H1 (cell line): ENCODE data around the gene DDX5. TPM values are rescaled to one million over a fixed set of nuclear protein-coding genes. Genes with fewer than 3 reads are reported as not detected.

ENCODE experiments used
- CTCF ChIA-PET: fragments of 300-600 bp; sonication (Branson Sonifier 250); formaldehyde crosslinking; loops from one replicate; lab custom pipeline; 2021; ENCODE audit not compliant: partially characterized antibody; lab: Charles Lee
- POLR2A ChIA-PET: fragments of 300-600 bp; sonication (Branson Sonifier 250); formaldehyde crosslinking; loops from one replicate; lab custom pipeline; 2021; ENCODE audit warnings: inconsistent platforms; ENCODE audit not compliant: partially characterized antibody; lab: Charles Lee
- DNase-seq, 2 experiments: peaks; one replicate each; pipeline versions ENCODE4 v3.0.0 to v3.0.0-alpha.2; 2010 to 2022; ENCODE audit warnings: low spot score in 2 of 2, low read depth in 1 of 2, mixed read lengths in 1 of 2
- FAIRE-seq: peaks from 2 replicates; lab custom pipeline; 2011; peaks lifted over from hg19 to GRCh38; lab: Jason Lieb, UNC
- H2AFZ ChIP-seq: 2 replicates; pipeline ENCODE4 v1.8.1; 2012; ENCODE audit warnings: low read length, inconsistent platforms
- H2AK5ac ChIP-seq: 2 replicates; pipeline ENCODE4 v1.6.1; 2013; ENCODE audit warnings: low read depth, low read length
- H2BK120ac ChIP-seq: replicated peaks from 2 replicates; pipeline ENCODE3; 2013; ENCODE audit warnings: low read depth, low read length, inconsistent platforms
- H2BK12ac ChIP-seq: 2 replicates; pipeline ENCODE4 v1.6.1; 2013; ENCODE audit warnings: low read depth, low read length
- H2BK15ac ChIP-seq: 2 replicates; pipeline ENCODE4 v1.6.1; 2013; ENCODE audit warnings: low read length
- H2BK20ac ChIP-seq: 2 replicates; pipeline ENCODE4 v1.6.1; 2013; ENCODE audit warnings: low read length
- H2BK5ac ChIP-seq: 2 replicates; pipeline ENCODE4 v1.6.1; 2013; ENCODE audit warnings: low read depth, low read length
- H3K14ac ChIP-seq: 2 replicates; pipeline ENCODE4 v1.6.1; 2013; ENCODE audit warnings: inconsistent platforms; ENCODE audit not compliant: insufficient read length
- H3K18ac ChIP-seq: 2 replicates; pipeline ENCODE4 v1.6.1; 2013; ENCODE audit warnings: low read length; ENCODE audit errors: extremely low read depth
- H3K23ac ChIP-seq: 2 replicates; pipeline ENCODE4 v1.6.1; 2013; ENCODE audit warnings: inconsistent platforms; ENCODE audit not compliant: insufficient read length
- H3K23me2 ChIP-seq: 2 replicates; pipeline ENCODE4 v1.6.1; 2013; ENCODE audit warnings: low read depth, low read length
- H3K27ac ChIP-seq: 2 replicates; pipeline ENCODE4 v1.6.1; 2011; ENCODE audit warnings: low read depth, low read length, inconsistent platforms
- H3K27me3 ChIP-seq, 4 experiments: replicated peaks in 1 of 4; 1 replicate in 1 of 4; 2 replicates in 3 of 4; pipeline versions ENCODE4 v1.6.1 to v1.8.1; 2011 to 2013; ENCODE audit warnings: low read length in 3 of 4, mild to moderate bottlenecking in 3 of 4, inconsistent platforms in 2 of 4, mixed read lengths in 2 of 4, moderate library complexity in 1 of 4; ENCODE audit not compliant: control insufficient read depth in 3 of 4, insufficient read depth in 3 of 4; ENCODE audit errors: extremely low read depth in 1 of 4
- H3K36me3 ChIP-seq, 4 experiments: 2 replicates each; pipeline versions ENCODE4 v1.6.1 to v1.8.1; 2011 to 2013; ENCODE audit warnings: mild to moderate bottlenecking in 4 of 4, low read length in 3 of 4, moderate library complexity in 2 of 4, control low read depth in 1 of 4, inconsistent platforms in 1 of 4; ENCODE audit not compliant: insufficient read depth in 4 of 4, control insufficient read depth in 2 of 4
- H3K4ac ChIP-seq: replicated peaks from 2 replicates; pipeline ENCODE3; 2013; ENCODE audit warnings: low read length, low read depth, mixed read lengths, inconsistent platforms; ENCODE audit not compliant: insufficient read length
- H3K4me1 ChIP-seq, 4 experiments: replicated peaks in 1 of 4; 1 replicate in 1 of 4; 2 replicates in 3 of 4; pipeline versions ENCODE4 v1.6.1 to v1.8.1; 2011 to 2013; ENCODE audit warnings: low read length in 3 of 4, inconsistent platforms in 2 of 4, mixed read lengths in 1 of 4; ENCODE audit not compliant: insufficient read depth in 4 of 4, control insufficient read depth in 3 of 4
- H3K4me2 ChIP-seq, 2 experiments: 2 replicates each; pipeline versions ENCODE4 v1.6.1 to v1.8.1; 2011 to 2013; ENCODE audit warnings: low read depth in 2 of 2, low read length in 2 of 2, control low read depth in 1 of 2, inconsistent platforms in 1 of 2, mild to moderate bottlenecking in 1 of 2; ENCODE audit not compliant: insufficient read depth in 1 of 2
- H3K4me3 ChIP-seq, 4 experiments: fragments of 200-600, 300-600 bp in 1 of 4; sonication (generic), shearing (Covaris generic), sonication (Bioruptor Twin) in 1 of 4; 2 replicates each; pipeline versions ENCODE4 v1.5.1 to v1.8.1; 2011 to 2016; ENCODE audit warnings: low read length in 4 of 4, low read depth in 3 of 4, control low read depth in 2 of 4, inconsistent platforms in 2 of 4, mild to moderate bottlenecking in 2 of 4, mixed read lengths in 1 of 4, moderate library complexity in 1 of 4; ENCODE audit not compliant: insufficient read depth in 2 of 4; ENCODE audit errors: extremely low read depth in 1 of 4
- H3K56ac ChIP-seq: replicated peaks from 2 replicates; pipeline ENCODE3; 2013; ENCODE audit warnings: low read depth, mild to moderate bottlenecking, mixed read lengths, low read length, inconsistent platforms; ENCODE audit not compliant: insufficient read length
- H3K79me1 ChIP-seq: 2 replicates; pipeline ENCODE4 v1.6.1; 2013; ENCODE audit warnings: low read depth, low read length, control low read depth
- H3K79me2 ChIP-seq, 2 experiments: 2 replicates each; pipeline versions ENCODE4 v1.6.1 to v1.8.1; 2012 to 2013; ENCODE audit warnings: low read length in 2 of 2, mild to moderate bottlenecking in 2 of 2, inconsistent platforms in 1 of 2; ENCODE audit not compliant: insufficient read depth in 2 of 2, control insufficient read depth in 1 of 2
- H3K9ac ChIP-seq, 4 experiments: replicated peaks in 1 of 4; 1 replicate in 1 of 4; 2 replicates in 3 of 4; pipeline versions ENCODE4 v1.6.1 to v1.8.1; 2011 to 2013; ENCODE audit warnings: low read depth in 3 of 4, low read length in 3 of 4, control low read depth in 2 of 4, mild to moderate bottlenecking in 2 of 4, moderate library complexity in 2 of 4, inconsistent platforms in 1 of 4; ENCODE audit errors: extremely low read depth in 1 of 4
- H3K9me3 ChIP-seq, 2 experiments: 2 replicates each; pipeline versions ENCODE4 v1.6.1 to v1.8.1; 2012 to 2013; ENCODE audit warnings: mild to moderate bottlenecking in 2 of 2, moderate library complexity in 2 of 2, control low read depth in 1 of 2, inconsistent platforms in 1 of 2, low read depth in 1 of 2, low read length in 1 of 2, mixed read lengths in 1 of 2; ENCODE audit not compliant: insufficient read depth in 2 of 2
- H4K20me1 ChIP-seq, 2 experiments: replicated peaks in 1 of 2; 2 replicates each; pipeline versions ENCODE3 to v1.8.1; 2011 to 2013; ENCODE audit warnings: inconsistent platforms in 2 of 2, low read length in 2 of 2, mild to moderate bottlenecking in 1 of 2; ENCODE audit not compliant: insufficient read depth in 2 of 2, control insufficient read depth in 1 of 2
- H4K5ac ChIP-seq: 2 replicates; pipeline ENCODE4 v1.6.1; 2013; ENCODE audit warnings: low read length, low read depth, mixed read lengths, inconsistent platforms; ENCODE audit not compliant: insufficient read length
- H4K8ac ChIP-seq: 2 replicates; pipeline ENCODE4 v1.8.0; 2013; ENCODE audit warnings: mild to moderate bottlenecking, moderate library complexity, low read length, inconsistent platforms; ENCODE audit not compliant: insufficient read depth; ENCODE audit errors: extremely low read depth
- H4K91ac ChIP-seq: replicated peaks from 2 replicates; pipeline ENCODE3; 2013; ENCODE audit warnings: low read length, mixed read lengths, inconsistent platforms; ENCODE audit not compliant: insufficient read length
- BRCA1 ChIP-seq: IDR thresholded peaks from 2 replicates; pipeline ENCODE4 v1.6.1; 2012; ENCODE audit warnings: low read depth, low read length, improper control_type of control experiment
- EP300 ChIP-seq, 2 experiments: IDR thresholded peaks; 1 replicate in 1 of 2; 2 replicates in 1 of 2; pipeline ENCODE4 v1.6.1; 2011 to 2012; ENCODE audit warnings: low read depth in 2 of 2, low read length in 2 of 2, mild to moderate bottlenecking in 2 of 2, borderline replicate concordance in 1 of 2, inconsistent platforms in 1 of 2, moderate library complexity in 1 of 2
- GABPA ChIP-seq: IDR thresholded peaks from 2 replicates; pipeline ENCODE4 v1.6.1; 2011; ENCODE audit warnings: mild to moderate bottlenecking, low read length, moderate library complexity, borderline replicate concordance; ENCODE audit not compliant: insufficient read depth
- KDM4A ChIP-seq: IDR thresholded peaks from one replicate; pipeline ENCODE4 v1.7.1; 2012; ENCODE audit warnings: low read depth, mild to moderate bottlenecking, moderate library complexity, low read length, inconsistent platforms; ENCODE audit not compliant: severe bottlenecking
- RAD21 ChIP-seq, 2 experiments: IDR thresholded peaks in 1 of 2; conservative IDR thresholded peaks in 1 of 2; 2 replicates each; pipeline ENCODE4 v1.6.1; 2011; ENCODE audit warnings: low read depth in 2 of 2, low read length in 2 of 2, improper control_type of control experiment in 1 of 2, inconsistent platforms in 1 of 2, mild to moderate bottlenecking in 1 of 2, moderate library complexity in 1 of 2
- SUZ12 ChIP-seq: fragments of 200-600 bp; sonication (generic); IDR thresholded peaks from 2 replicates; pipeline ENCODE4 v1.6.1; 2012; ENCODE audit warnings: mild to moderate bottlenecking, inconsistent platforms, low read length, moderate library complexity, mixed read lengths
- TAF1 ChIP-seq: IDR thresholded peaks from 2 replicates; pipeline ENCODE4 v1.6.1; 2011; ENCODE audit warnings: mild to moderate bottlenecking, low read depth, low read length
- TAF7 ChIP-seq: optimal IDR thresholded peaks from 2 replicates; pipeline ENCODE3; 2011; ENCODE audit warnings: low read depth, mild to moderate bottlenecking, inconsistent platforms, low read length, moderate library complexity, borderline replicate concordance
- WGBS, 2 experiments: shearing (Covaris generic) in 1 of 2; methylation state at CpG; one replicate each; pipeline versions ENCODE4 v1.1.6 to v1.1.7; 2013 to 2015; ENCODE audit warnings: low lambda C conversion rate in 2 of 2, mixed read lengths in 2 of 2, inconsistent platforms in 1 of 2, low coverage in 1 of 2, missing lambda C conversion rate in 1 of 2; ENCODE audit not compliant: insufficient replicate concordance in 2 of 2, insufficient coverage in 1 of 2, insufficient read length in 1 of 2; ENCODE audit errors: extremely low coverage in 1 of 2, missing lambda C conversion rate in 1 of 2; 5-methylcytosine and 5-hydroxymethylcytosine counted together
- polyA plus RNA-seq, 7 experiments: library from polyadenylated mRNA; depleted of rRNA in 3 of 7; stranded (reverse) in 5 of 7; unstranded in 2 of 7; fragments of >200 nt in 5 of 7; fragments of 200-250 nt in 2 of 7; gene quantifications; 1 replicate in 5 of 7; 2 replicates in 1 of 7; 4 replicates in 1 of 7; pipeline versions ENCODE4 v1.2.1 to v1.2.3, GENCODE V29; 2011 to 2013; ENCODE audit warnings: missing spikeins in 2 of 7, mixed read lengths in 2 of 7
- total RNA-seq: library from RNA; stranded (reverse); fragmentation: NEBNext Ultra II Directional; extraction: Animal tissue kit (Norgen Biotek cat#: 25700); gene quantifications from 2 replicates; pipeline ENCODE4 v1.2.1, GENCODE V29; 2021

DDX5 gene
- total and polyA plus RNA-seq, 2 of the 8 experiments (the other 6 are each of a cell fraction or from before 2014, with no cell fraction given) = 572 to 591 TPM

DNA sequence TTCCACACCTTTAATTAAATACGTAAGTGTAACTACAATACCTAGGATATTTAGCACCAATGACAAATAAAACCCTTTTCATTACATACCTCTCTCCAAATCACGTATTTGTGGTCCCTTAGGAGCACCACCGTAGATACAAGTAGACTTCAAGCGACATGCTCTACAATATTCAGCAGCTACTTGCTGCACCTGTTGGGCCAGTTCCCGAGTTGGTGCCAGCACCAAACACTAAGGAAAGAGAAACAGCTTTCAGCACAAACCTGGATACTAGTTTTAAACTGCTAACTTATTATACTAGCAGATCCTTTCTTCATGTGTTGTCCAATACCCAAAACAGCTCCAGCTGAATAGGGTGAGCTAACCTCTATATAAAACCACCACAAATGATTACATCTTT, 2.7 kb downstream of the DDX5 start:
- H2BK20ac ChIP-seq = no peak overlapping the region
- H4K91ac ChIP-seq = no peak overlapping the region
- H3K14ac ChIP-seq = no peak overlapping the region
- H2AK5ac ChIP-seq = no peak overlapping the region
- 90% methylated on average over 5 of the region's 5 CpGs; no CpG with 5 or more reads in 1 of the 2 experiments for WGBS, 2 experiments
- TF ChIP-seq TAF7 (no peak), KDM4A (no peak), EP300 (IDR thresholded peaks at IDR 0.05; ENCODE audit: borderline replicate concordance in 1 of 2, low read depth in 2 of 2, low read length in 2 of 2) (no peak), BRCA1 (no peak), RAD21 (IDR thresholded peaks at IDR 0.05 in 1 of 2, conservative IDR thresholded peaks at IDR 0.05 in 1 of 2; ENCODE audit: low read depth in 2 of 2, low read length in 2 of 2) (no peak), TAF1 (no peak), SUZ12 (no peak), GABPA (no peak)
- TF ChIP-seq, all 59 proteins: peak for 0
- Histone ChIP-seq H3K23ac (no peak overlapping the region), H2BK12ac (no peak overlapping the region), H3K36me3 (peaks cover 47 to 70% (median 55%) of the 10 kb centered on the region in 4 experiments), H3K27me3 (no peaks in the 10 kb centered on the region), H3K79me2 (peaks cover 29 to 76% of the 10 kb centered on the region in 2 experiments), H2AFZ (no peak overlapping the region), H2BK120ac (no peak overlapping the region), H2BK5ac (no peak overlapping the region), H3K79me1 (no peaks in the 10 kb centered on the region; the same call in 1 of the 2 replicates), H3K4me2 (no peak overlapping the region), H3K4ac (no peak overlapping the region), H3K23me2 (peaks cover 4% of the 10 kb centered on the region; the same call in 1 of the 2 replicates), H3K18ac (no peak overlapping the region), H3K9me3 (no peaks in the 10 kb centered on the region), H4K8ac (no peak overlapping the region; the same call in 1 of the 2 replicates), H4K5ac (no peak overlapping the region), H4K20me1 (peaks cover 14 to 27% of the 10 kb centered on the region in 2 experiments), H3K4me3 (no peak overlapping the region; a peak in 1 of 8 replicates), H2BK15ac (no peak overlapping the region), H3K27ac (no peak overlapping the region), H3K56ac (no peak overlapping the region), H3K4me1 (peaks cover 0 to 7% (median 3%) of the 10 kb centered on the region in 4 experiments; a peak in 5 of 7 replicates), H3K9ac (no peak overlapping the region; a peak in 1 of 7 replicates)
- POLR2A ChIA-PET = interaction anchor here (0.6 to 7.2 kb wide), 6 partner anchors 10 to 111 kb away, joined by 3 to 320 read pairs (median 23); partner anchors contain the start of gene POLG2
- FAIRE-seq (no peak), DNase-seq (no peak)
- CTCF ChIA-PET = interaction anchor here (1.2 kb wide), 1 partner anchor 30 kb away, joined by 3 read pairs; no protein-coding TSS in a partner anchor
